Panc1 (cell line): ENCODE measurements around the gene RTCA.

Experiments
- CTCF ChIP-seq: fragments of 450-650 bp; IDR thresholded peaks from 2 replicates; pipeline ENCODE4 v1.5.1; 2017; ENCODE audit warnings: mild to moderate bottlenecking
- POLR2AphosphoS5 ChIP-seq: IDR thresholded peaks from 2 replicates; pipeline ENCODE4 v1.6.1; 2012; ENCODE audit warnings: mild to moderate bottlenecking, low read depth, low read length, moderate library complexity
- REST ChIP-seq, 2 experiments: IDR thresholded peaks; 2 replicates each; pipeline ENCODE4 v1.6.1; 2011 to 2012; ENCODE audit warnings: low read depth in 2 of 2, control low read depth in 1 of 2, low read length in 1 of 2, mild to moderate bottlenecking in 1 of 2, moderate library complexity in 1 of 2; ENCODE audit not compliant: insufficient read depth in 1 of 2
- SIN3A ChIP-seq: IDR thresholded peaks from 2 replicates; pipeline ENCODE4 v1.6.1; 2012; ENCODE audit warnings: low read depth, mild to moderate bottlenecking, low read length, moderate library complexity, borderline replicate concordance; ENCODE audit not compliant: insufficient read depth

GRCh38 chr1:100299521-100300222, 33.7 kb downstream of the RTCA start:
- TF ChIP-seq CTCF, result no peak
- no peak for TF ChIP-seq POLR2AphosphoS5
- TF ChIP-seq SIN3A, result no peak
- TF ChIP-seq REST (IDR thresholded peaks at IDR 0.05; ENCODE audit: insufficient read depth in 1 of 2, low read depth in 2 of 2, low read length in 1 of 2), result no peak
